Neural progenitor cell (in vitro differentiated cells): ENCODE data around the gene VSTM4.

Experiments
- EZH2phosphoT487 ChIP-seq: fragments of 200-600 bp; sonication (generic); IDR thresholded peaks from 2 replicates; pipeline ENCODE4 v1.6.1; 2017; ENCODE audit warnings: antibody characterized with exemption
- TF ChIP-seq, protein P1 (sequence below): fragments of 200-600 bp; sonication (generic); IDR thresholded peaks from 2 replicates; pipeline ENCODE4 v1.5.1; 2017; ENCODE audit warnings: antibody characterized with exemption, mild to moderate bottlenecking

DNA sequence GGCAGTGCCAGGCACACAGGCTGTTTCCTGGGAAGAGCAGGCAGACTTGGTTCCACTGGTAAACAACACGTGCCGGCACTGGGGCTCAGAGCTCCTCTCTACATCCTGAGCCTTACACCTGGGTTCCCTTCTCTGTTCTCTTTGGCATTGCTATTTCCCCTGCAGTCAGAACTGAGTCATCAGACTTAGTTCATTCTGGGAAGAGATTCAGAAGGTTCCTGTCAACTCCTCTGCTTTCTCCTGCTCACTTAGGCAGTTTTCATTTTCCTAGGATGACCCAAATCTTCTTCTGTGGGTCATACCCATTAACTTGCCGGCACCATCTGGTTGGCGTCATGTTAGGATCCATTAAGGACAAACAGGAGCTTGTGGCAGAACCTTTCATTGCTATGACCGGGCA lies 142.3 kb downstream of the VSTM4 start:
- TF ChIP-seq, protein P1, sequence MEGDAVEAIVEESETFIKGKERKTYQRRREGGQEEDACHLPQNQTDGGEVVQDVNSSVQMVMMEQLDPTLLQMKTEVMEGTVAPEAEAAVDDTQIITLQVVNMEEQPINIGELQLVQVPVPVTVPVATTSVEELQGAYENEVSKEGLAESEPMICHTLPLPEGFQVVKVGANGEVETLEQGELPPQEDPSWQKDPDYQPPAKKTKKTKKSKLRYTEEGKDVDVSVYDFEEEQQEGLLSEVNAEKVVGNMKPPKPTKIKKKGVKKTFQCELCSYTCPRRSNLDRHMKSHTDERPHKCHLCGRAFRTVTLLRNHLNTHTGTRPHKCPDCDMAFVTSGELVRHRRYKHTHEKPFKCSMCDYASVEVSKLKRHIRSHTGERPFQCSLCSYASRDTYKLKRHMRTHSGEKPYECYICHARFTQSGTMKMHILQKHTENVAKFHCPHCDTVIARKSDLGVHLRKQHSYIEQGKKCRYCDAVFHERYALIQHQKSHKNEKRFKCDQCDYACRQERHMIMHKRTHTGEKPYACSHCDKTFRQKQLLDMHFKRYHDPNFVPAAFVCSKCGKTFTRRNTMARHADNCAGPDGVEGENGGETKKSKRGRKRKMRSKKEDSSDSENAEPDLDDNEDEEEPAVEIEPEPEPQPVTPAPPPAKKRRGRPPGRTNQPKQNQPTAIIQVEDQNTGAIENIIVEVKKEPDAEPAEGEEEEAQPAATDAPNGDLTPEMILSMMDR: no peak
- no peak for TF ChIP-seq EZH2phosphoT487
